GM12873 (cell line): ENCODE results near the gene GPR137.

Experiments used
- CTCF ChIP-seq: IDR thresholded peaks from 2 replicates; pipeline ENCODE4 v1.5.1; 2012; ENCODE audit warnings: low read depth, mild to moderate bottlenecking, moderate library complexity, low read length, control low read depth; ENCODE audit not compliant: insufficient read depth; ENCODE audit errors: missing control alignments

GPR137 gene

GRCh38 chr11:64275841-64276240 is 9.8 kb upstream of the GPR137 start:
- no peak for TF ChIP-seq CTCF

GRCh38 chr11:64276653-64277431 is 8.8 kb upstream of the GPR137 start:
- TF ChIP-seq CTCF = no peak

- no peak for TF ChIP-seq CTCF
Measured at GRCh38 chr11:64278576-64279190, 7.0 kb upstream of the GPR137 start.

GRCh38 chr11:64281957-64282770 is 3.5 kb upstream of the GPR137 start:
- TF ChIP-seq CTCF = no peak

- TF ChIP-seq CTCF = no peak
Measured at GRCh38 chr11:64283092-64283491, 2.6 kb upstream of the GPR137 start.

DNA sequence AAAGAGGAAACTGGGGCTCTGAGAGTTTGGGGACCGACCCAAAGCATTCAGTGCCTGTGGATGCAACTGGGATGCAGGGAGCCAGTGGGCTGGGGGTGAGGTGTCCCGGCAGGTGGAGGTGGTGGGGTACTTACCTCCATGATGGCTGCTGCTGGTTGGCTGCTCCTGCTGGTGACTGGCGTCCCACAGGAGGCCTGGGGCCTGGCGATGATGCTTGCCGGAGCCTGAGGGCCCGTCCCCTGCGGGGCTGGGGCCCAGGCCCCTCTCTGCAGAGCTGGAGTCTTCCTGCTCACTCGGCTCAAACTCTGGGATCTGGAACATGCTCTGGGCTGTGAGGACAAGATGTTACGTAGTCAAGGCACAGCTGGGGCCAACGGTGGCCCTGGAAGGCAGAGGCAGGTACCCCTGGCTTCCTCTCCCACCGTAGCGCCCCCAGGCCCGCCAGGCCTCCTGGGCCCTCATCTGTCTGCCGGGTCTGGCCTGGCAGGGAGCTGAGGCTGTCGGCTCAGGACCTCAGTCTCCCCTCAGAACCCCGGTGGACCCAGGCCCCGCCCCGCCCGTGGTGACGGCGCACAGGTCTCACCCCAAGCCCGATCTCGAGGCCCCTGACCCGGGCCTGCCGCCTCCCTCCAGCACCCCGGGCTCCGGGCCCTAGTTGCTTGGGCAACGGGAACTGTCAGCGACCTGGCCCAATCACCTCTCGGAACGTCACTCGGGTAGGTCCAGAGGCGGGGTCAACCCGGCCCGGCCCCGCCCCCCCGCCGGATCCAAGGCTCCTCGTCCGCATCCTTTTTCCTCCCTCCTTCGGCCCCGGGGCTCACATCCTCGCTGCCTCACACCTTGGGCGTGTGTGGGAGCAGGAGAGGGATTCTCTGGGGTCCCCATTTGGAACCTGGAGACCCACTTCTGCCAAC is 1.3 kb upstream of the GPR137 start, which contains the start of gene BAD:
BAD (minus strand) TSS at position 618 of the 914 bp plus-strand sequence; CDS start at position 321, 297 bp downstream.
- TF ChIP-seq CTCF = no peak
